Mesodermal cell (in vitro differentiated cells): Measurements from ENCODE around the gene TTLL11.

ENCODE experiments used
- H3K27ac ChIP-seq: 2 replicates; pipeline ENCODE4 v1.7.0; 2013; ENCODE audit warnings: mild to moderate bottlenecking, low read depth, low read length, moderate library complexity; ENCODE audit not compliant: severe bottlenecking
- H3K36me3 ChIP-seq: 2 replicates; pipeline ENCODE4 v1.7.1; 2013; ENCODE audit warnings: mild to moderate bottlenecking, low read length, moderate library complexity; ENCODE audit not compliant: control insufficient read depth, insufficient read depth
- H3K4me1 ChIP-seq: one replicate; pipeline ENCODE4 v1.7.1; 2013; ENCODE audit warnings: mild to moderate bottlenecking, low read length; ENCODE audit not compliant: insufficient read depth, control insufficient read depth, poor library complexity, severe bottlenecking
- H3K4me3 ChIP-seq: 2 replicates; pipeline ENCODE4 v1.7.0; 2013; ENCODE audit warnings: low read length, control low read depth, mild to moderate bottlenecking; ENCODE audit not compliant: insufficient read depth, poor library complexity, severe bottlenecking; ENCODE audit errors: extremely low read depth
- H3K9me3 ChIP-seq: 2 replicates; pipeline ENCODE4 v1.7.1; 2013; ENCODE audit warnings: mild to moderate bottlenecking, low read length, moderate library complexity; ENCODE audit not compliant: control insufficient read depth
- WGBS, 2 experiments: methylation state at CpG; one replicate each; pipeline ENCODE4 v1.1.5; 2013; ENCODE audit warnings: missing lambda C conversion rate in 2 of 2; ENCODE audit not compliant: insufficient coverage in 2 of 2; 5-methylcytosine and 5-hydroxymethylcytosine counted together

Gene TTLL11

DNA sequence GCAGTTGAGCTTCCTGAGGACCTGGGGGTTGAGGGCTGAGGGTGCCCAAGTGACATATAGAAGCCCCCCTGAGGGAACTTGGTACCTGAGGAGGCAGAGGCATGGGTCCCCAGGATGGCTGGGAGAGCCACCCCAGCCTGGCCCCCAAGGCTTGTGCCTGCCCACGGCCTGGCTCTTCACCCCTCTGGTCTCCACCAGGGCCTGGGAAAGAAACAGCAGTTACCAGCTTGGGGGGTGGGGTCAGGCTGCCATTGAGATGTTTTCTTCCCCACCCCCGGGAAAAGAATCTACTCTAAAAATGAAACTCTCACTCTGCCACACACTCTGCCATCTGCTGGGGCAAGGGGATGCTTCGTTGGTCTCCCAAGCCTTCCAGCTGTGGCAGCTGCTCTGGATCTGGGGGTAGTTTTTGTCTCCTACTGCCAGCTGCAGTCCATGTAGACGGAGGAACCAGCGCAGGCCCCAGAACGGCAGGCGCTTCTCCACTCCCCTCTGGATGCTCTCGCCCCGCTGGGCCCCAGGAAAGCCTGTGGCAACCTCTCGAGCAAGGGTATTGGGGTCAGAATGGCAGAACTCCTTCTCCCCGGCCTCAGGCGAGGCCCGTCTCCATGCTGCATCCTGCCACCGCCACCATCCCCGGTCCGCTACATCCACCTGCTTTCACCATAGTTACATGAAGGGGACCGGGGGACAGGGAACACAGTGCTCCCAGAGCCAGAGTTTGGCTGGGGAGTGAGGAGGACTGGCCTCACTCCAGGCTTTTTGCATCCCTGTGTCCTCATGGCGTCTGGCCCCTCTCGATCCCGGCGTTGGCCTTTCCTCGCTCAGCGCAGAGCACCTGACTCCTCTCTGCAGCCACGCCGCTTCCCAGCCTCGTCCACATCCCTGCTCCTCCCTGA is 318.1 kb downstream of the TTLL11 start:
- 96 to 97% methylated on average over 23 of the region's 26 CpGs for WGBS, 2 experiments
- Histone ChIP-seq H3K9me3 (no peaks in the 10 kb centered on the region), H3K27ac (no peak overlapping the region), H3K36me3 (peaks cover 81% of the 10 kb centered on the region), H3K4me3 (no peak overlapping the region), H3K4me1 (peaks cover 33% of the 10 kb centered on the region)

DNA sequence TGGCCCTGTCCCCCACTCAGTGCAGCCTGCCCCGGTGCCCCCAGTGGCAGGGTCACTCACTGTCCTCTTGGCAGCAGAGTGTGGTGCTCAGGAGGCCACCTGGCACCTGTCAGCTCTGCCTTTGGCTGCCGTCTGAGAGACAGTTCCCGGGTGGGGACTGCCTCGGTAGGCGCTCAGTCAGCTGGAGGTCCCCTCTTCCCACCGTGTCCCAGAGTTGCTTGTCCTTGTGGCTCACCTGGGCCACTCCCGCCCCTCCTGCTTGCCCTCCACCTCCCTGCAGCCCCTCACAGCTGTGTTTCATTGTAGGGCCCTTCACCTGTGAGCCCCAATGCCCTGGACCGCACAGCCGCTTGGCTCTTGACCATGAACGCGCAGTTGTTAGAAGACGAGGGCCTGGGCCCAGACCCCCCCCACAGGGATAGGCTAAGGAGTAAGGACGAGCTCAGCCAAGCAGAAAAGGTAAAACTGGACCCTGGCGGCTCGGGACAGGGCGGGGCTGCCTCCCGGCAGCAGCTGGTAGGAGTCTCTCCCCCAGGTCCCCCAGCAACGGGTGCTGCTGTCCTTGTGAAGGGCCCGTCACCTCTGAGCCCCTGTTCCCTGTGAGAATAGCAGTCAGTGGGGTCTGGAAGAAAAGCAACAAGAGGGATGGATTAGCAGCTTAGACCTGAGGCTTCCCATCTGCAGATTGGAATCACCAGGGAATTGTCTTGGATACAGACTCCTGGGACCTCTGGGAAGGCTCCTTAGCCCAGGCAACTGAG is 319.0 kb downstream of the TTLL11 start:
- WGBS, 2 experiments = 96 to 97% methylated on average over 18 of the region's 19 CpGs
- H3K4me3 ChIP-seq = no peak overlapping the region
- peaks cover 38% of the 10 kb centered on the region for H3K4me1 ChIP-seq
- no peak overlapping the region for H3K27ac ChIP-seq
- H3K36me3 ChIP-seq = peaks cover 83% of the 10 kb centered on the region
- no peaks in the 10 kb centered on the region for H3K9me3 ChIP-seq

DNA sequence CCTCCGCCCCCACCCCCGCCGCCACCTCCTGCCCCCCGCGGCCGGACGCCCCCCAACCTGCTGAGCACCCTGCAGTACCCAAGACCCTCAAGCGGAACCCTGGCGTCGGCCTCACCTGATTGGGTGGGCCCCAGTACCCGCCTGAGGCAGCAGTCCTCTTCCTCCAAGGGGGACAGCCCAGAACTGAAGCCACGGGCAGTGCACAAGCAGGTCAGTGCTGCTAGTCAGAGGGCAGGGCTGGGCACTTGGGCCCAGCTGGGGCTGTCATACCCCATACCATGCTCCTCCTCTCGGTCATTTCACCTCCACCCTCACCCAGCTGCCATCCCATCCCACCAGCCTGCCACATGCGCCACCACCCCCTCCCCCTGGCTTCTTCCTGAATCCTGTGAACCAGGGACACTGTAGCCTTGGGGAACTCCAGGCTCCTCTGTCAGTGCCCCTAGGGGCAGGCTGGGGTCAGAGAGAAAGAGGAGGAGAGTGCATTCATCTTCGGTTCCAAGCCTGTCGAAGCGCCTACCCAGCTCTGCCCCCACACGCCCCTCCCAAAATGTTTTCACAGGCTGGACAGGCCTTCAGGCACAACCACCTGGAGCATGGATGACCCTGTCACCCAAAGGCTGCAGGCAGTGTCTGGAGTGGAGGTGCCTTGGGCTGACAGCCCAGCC is 319.7 kb downstream of the TTLL11 start:
- Histone ChIP-seq H3K27ac (no peak overlapping the region), H3K36me3 (peaks cover 90% of the 10 kb centered on the region)
- WGBS, 2 experiments = 90 to 91% methylated on average over 4 to 6 of the region's 18 CpGs

DNA sequence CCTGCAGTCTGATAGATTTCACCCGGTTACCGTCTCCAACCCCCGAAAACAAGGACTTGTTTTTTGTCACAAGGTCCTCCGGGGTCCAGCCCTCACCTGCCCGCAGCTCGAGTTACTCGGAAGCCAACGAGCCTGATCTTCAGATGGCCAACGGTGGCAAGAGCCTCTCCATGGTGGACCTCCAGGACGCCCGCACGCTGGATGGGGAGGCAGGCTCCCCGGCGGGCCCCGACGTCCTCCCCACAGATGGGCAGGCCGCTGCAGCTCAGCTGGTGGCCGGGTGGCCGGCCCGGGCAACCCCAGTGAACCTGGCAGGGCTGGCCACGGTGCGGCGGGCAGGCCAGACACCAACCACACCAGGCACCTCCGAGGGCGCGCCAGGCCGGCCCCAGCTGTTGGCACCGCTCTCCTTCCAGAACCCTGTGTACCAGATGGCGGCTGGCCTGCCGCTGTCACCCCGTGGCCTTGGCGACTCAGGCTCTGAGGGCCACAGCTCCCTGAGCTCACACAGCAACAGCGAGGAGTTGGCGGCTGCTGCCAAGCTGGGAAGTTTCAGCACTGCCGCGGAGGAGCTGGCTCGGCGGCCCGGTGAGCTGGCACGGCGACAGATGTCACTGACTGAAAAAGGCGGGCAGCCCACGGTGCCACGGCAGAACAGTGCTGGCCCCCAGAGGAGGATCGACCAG is 320.4 kb downstream of the TTLL11 start:
- H3K9me3 ChIP-seq = no peaks in the 10 kb centered on the region
- peaks cover 90% of the 10 kb centered on the region for H3K36me3 ChIP-seq
- WGBS, 2 experiments = 97 to 98% methylated on average over 38 to 44 of the region's 45 CpGs
- no peak overlapping the region for H3K27ac ChIP-seq
- H3K4me1 ChIP-seq = peaks cover 32% of the 10 kb centered on the region
- no peak overlapping the region for H3K4me3 ChIP-seq

More for the DNA sequence above, 319.7 kb downstream of the TTLL11 start:
- Histone ChIP-seq H3K9me3 (no peaks in the 10 kb centered on the region), H3K4me1 (peaks cover 36% of the 10 kb centered on the region), H3K4me3 (no peak overlapping the region)
